Measurements from ENCODE around the gene HOXB1. TPM values are rescaled to one million over a fixed set of nuclear protein-coding genes. Genes with fewer than 3 reads are reported as not detected.

HOXB1 gene
- total RNA-seq, 1 donor from 2014 or later = not detected

- Mint-ChIP-seq H3K27me3 (ENCODE audit: insufficient read depth, low read depth) (peaks cover 21% of the 10 kb centered on the region), H3K9me3 (peaks cover 2% of the 10 kb centered on the region), H3K36me3 (no peaks in the 10 kb centered on the region), H3K27ac (no peak overlapping the region), H3K4me3 (no peak overlapping the region), H3K4me1 (no peaks in the 10 kb centered on the region)
- H3K27ac ChIP-seq = no peak overlapping the region
- peaks cover 96% of the 10 kb centered on the region for H4K20me1 ChIP-seq (ENCODE audit: low read depth)
- no peak overlapping the region for H2AFZ ChIP-seq (replicated peaks)
- peaks cover 100% of the 10 kb centered on the region for H3K27me3 ChIP-seq
- H3K36me3 ChIP-seq = no peaks in the 10 kb centered on the region
- no peaks in the 10 kb centered on the region for H3F3A ChIP-seq (ENCODE audit: low read depth)
- no peak overlapping the region for H3K4me3 ChIP-seq
- no peak for DNase-seq (ENCODE audit: low spot score)
- no peaks in the 10 kb centered on the region for H3K79me2 ChIP-seq (ENCODE audit: low read depth)
- H3K4me1 ChIP-seq = no peaks in the 10 kb centered on the region
- H3K9me3 ChIP-seq (ENCODE audit: low read depth) = no peaks in the 10 kb centered on the region
- TF ChIP-seq EZH2phosphoT487 (IDR thresholded peaks at IDR 0.05) = no peak
- no peak for TF ChIP-seq CTCF (IDR thresholded peaks at IDR 0.05)
- TF ChIP-seq EZH2 (IDR thresholded peaks at IDR 0.05) = no peak
- H3K4me2 ChIP-seq = no peak overlapping the region
- no peak overlapping the region for H3K9ac ChIP-seq
Observed at GRCh38 chr17:48566717-48567116, 35.9 kb upstream of the HOXB1 start.

GRCh38 chr17:48565925-48566710 is 35.3 kb upstream of the HOXB1 start:
- Mint-ChIP-seq H3K27ac (no peak overlapping the region), H3K9me3 (peaks cover 1% of the 10 kb centered on the region), H3K27me3 (ENCODE audit: insufficient read depth, low read depth) (peaks cover 27% of the 10 kb centered on the region), H3K4me1 (no peaks in the 10 kb centered on the region), H3K4me3 (no peak overlapping the region), H3K36me3 (no peaks in the 10 kb centered on the region)
- Histone ChIP-seq H3K4me1 (no peaks in the 10 kb centered on the region), H3K79me2 (ENCODE audit: low read depth) (no peaks in the 10 kb centered on the region), H3K4me2 (no peak overlapping the region), H3K4me3 (no peak overlapping the region), H4K20me1 (ENCODE audit: low read depth) (peaks cover 96% of the 10 kb centered on the region), H3K27me3 (peaks cover 100% of the 10 kb centered on the region), H3K9ac (no peak overlapping the region), H3F3A (ENCODE audit: low read depth) (no peaks in the 10 kb centered on the region), H3K36me3 (no peaks in the 10 kb centered on the region), H3K27ac (no peak overlapping the region), H3K9me3 (ENCODE audit: low read depth) (no peaks in the 10 kb centered on the region), H2AFZ (replicated peaks) (no peak overlapping the region)
- DNase-seq (ENCODE audit: low spot score) = no peak
- TF ChIP-seq EZH2phosphoT487 (IDR thresholded peaks at IDR 0.05) = peak; percentile 47
- TF ChIP-seq EZH2 (IDR thresholded peaks at IDR 0.05) = peak; percentile 69
- TF ChIP-seq CTCF (IDR thresholded peaks at IDR 0.05) = no peak

GRCh38 chr17:48565022-48565554 is 34.3 kb upstream of the HOXB1 start:
- Histone ChIP-seq H3K27ac (no peak overlapping the region), H3K27me3 (peaks cover 100% of the 10 kb centered on the region), H3K4me3 (no peak overlapping the region), H3K9me3 (ENCODE audit: low read depth) (no peaks in the 10 kb centered on the region), H4K20me1 (ENCODE audit: low read depth) (peaks cover 94% of the 10 kb centered on the region), H3K4me2 (no peak overlapping the region), H2AFZ (replicated peaks) (no peak overlapping the region), H3K4me1 (no peaks in the 10 kb centered on the region), H3F3A (ENCODE audit: low read depth) (no peaks in the 10 kb centered on the region), H3K9ac (no peak overlapping the region), H3K79me2 (ENCODE audit: low read depth) (no peaks in the 10 kb centered on the region), H3K36me3 (no peaks in the 10 kb centered on the region)
- H3K27ac Mint-ChIP-seq = no peak overlapping the region
- no peaks in the 10 kb centered on the region for H3K4me1 Mint-ChIP-seq
- no peak for DNase-seq (ENCODE audit: low spot score)
- H3K9me3 Mint-ChIP-seq = peaks cover 3% of the 10 kb centered on the region
- TF ChIP-seq EZH2phosphoT487 (IDR thresholded peaks at IDR 0.05) = no peak
- no peak for TF ChIP-seq EZH2 (IDR thresholded peaks at IDR 0.05)
- TF ChIP-seq CTCF (IDR thresholded peaks at IDR 0.05) = no peak
- no peaks in the 10 kb centered on the region for H3K36me3 Mint-ChIP-seq
- H3K27me3 Mint-ChIP-seq (ENCODE audit: insufficient read depth, low read depth) = peaks cover 38% of the 10 kb centered on the region
- no peak overlapping the region for H3K4me3 Mint-ChIP-seq
